ENCODE data around the gene GRK5.

DNA sequence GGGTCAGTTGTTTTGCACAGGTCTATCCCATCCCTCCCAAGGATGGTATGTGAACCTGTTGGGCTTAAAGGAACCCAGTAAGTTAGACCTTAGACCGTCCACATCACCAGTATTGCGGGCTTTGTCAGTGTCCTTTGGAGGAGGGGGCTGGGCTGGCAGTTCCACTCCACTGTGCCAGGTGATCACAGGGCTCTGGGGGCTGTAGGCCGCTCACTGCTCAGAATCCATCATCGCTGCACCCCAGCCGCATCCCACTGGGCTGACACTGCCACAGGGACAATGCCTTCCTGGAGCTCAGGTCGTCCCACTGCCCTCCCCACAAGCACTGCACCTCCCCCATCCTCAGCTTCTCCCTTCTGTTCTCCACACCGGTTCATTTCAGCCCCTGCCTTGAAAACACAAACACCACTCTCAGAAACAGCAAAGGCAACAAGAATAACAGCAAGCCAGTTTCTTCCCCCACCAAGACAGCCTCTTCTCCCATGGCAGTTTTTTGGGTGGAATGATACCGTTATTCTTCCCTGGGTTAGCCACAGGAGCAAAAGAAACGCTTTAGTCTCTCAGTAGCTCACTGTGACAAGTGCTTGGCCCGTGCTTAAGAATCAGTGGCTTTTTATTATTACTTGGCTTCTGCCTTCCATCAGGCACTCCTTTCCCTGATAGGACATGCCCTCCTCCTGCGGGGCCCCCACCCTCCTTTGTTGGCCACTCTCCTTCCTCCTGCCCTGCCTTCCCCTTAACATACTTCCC, 111.2 kb downstream of the GRK5 start:
- TF ChIP-seq POLR2A (IDR thresholded peaks at IDR 0.05; ENCODE audit: low read length) = no peak
- TF ChIP-seq GATA1 (IDR thresholded peaks at IDR 0.05; ENCODE audit: low read depth, low read length) = no peak

Data from erythroblast (primary cell).